Memory B cell (primary cell): ENCODE measurements around the gene GRK2.
"Not testable (repeated sequence)": the region's sequence is repeated elsewhere in the genome, so short reads cannot be mapped to it uniquely, and the experiment has no call there.

Source experiments
- ATAC-seq: fragments of 150-1000 bp; cut with Tn5 transposase; 2 replicates; pipeline ENCODE4 v1.10.0; 2021; ENCODE audit warnings: low read depth, mild to moderate bottlenecking, moderate library complexity
- DNase-seq, 2 donors: peaks; one replicate each; pipeline ENCODE4 v3.0.0; 2022; ENCODE audit warnings: low spot score in 2 of 2
- H3K27ac Mint-ChIP-seq: one replicate; pipeline ENCODE4 v1.8.0; 2022; ENCODE audit warnings: mild to moderate bottlenecking, moderate library complexity, mixed read lengths
- H3K27me3 Mint-ChIP-seq: one replicate; pipeline ENCODE4 v1.8.0; 2022; ENCODE audit warnings: mixed read lengths
- H3K36me3 Mint-ChIP-seq: one replicate; pipeline ENCODE4 v1.8.0; 2022; ENCODE audit warnings: mild to moderate bottlenecking, mixed read lengths
- H3K4me1 Mint-ChIP-seq: one replicate; pipeline ENCODE4 v1.8.0; 2022; ENCODE audit warnings: mixed read lengths
- H3K4me3 Mint-ChIP-seq: one replicate; pipeline ENCODE4 v1.8.0; 2022; ENCODE audit warnings: mild to moderate bottlenecking, moderate library complexity, mixed read lengths
- H3K9me3 Mint-ChIP-seq: one replicate; pipeline ENCODE4 v1.8.0; 2022; ENCODE audit warnings: mixed read lengths

The GRK2 gene

GRCh38 chr11:67266449-67267187 lies at the start of gene GRK2:
GRK2 (plus strand) TSS chr11:67266473; CDS start chr11:67266700, 227 bp downstream.
- Mint-ChIP-seq H3K27me3 (peaks cover 3% of the 10 kb centered on the region), H3K9me3 (no peaks in the 10 kb centered on the region), H3K4me3 (peak within 1 kb of the TSS; percentile 95), H3K27ac (peak within 1 kb of the TSS; percentile 95), H3K4me1 (peaks cover 49% of the 10 kb centered on the region), H3K36me3 (peaks cover 22% of the 10 kb centered on the region)
- peak; percentile 50 for ATAC-seq
- no peak for DNase-seq

- DNase-seq (no peak), ATAC-seq (no peak)
- H3K9me3 Mint-ChIP-seq = no peaks in the 10 kb centered on the region
- peaks cover 2% of the 10 kb centered on the region for H3K4me1 Mint-ChIP-seq
- peaks cover 12% of the 10 kb centered on the region for H3K36me3 Mint-ChIP-seq
- H3K4me3 Mint-ChIP-seq = no peak overlapping the region
- no peak overlapping the region for H3K27ac Mint-ChIP-seq
- H3K27me3 Mint-ChIP-seq = no peaks in the 10 kb centered on the region
Observed at GRCh38 chr11:67227726-67228125, 38.5 kb upstream of the GRK2 start.

DNA sequence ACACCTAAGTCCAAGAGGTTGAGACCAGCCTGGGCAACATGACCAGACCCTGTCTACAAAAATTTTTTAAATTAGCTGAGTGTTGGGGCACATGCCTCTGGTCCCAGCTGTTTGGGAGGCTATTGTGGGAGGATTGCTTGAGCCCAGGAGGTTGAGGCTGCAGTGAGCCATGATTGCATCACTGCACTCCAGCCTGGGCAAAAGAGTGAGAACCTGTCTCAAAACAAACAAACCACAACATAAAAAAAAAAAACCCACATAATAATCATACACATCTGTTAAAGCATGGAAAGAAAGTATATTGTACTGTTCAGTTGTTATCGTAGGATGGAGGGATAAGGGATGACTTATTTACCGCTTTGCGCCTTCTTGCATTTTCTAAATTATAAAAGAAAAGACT lies 35.9 kb upstream of the GRK2 start:
- Mint-ChIP-seq H3K36me3 (peaks cover 16% of the 10 kb centered on the region), H3K4me3 (no peak overlapping the region), H3K27me3 (no peaks in the 10 kb centered on the region), H3K4me1 (peaks cover 11% of the 10 kb centered on the region), H3K9me3 (no peaks in the 10 kb centered on the region), H3K27ac (no peak overlapping the region)
- ATAC-seq (no peak), DNase-seq (no peak)

- Mint-ChIP-seq H3K27ac (no peak overlapping the region), H3K4me3 (no peak overlapping the region), H3K9me3 (no peaks in the 10 kb centered on the region), H3K36me3 (peaks cover 17% of the 10 kb centered on the region), H3K4me1 (peaks cover 12% of the 10 kb centered on the region), H3K27me3 (no peaks in the 10 kb centered on the region)
- ATAC-seq (no peak), DNase-seq (no peak)
Observed at GRCh38 chr11:67230886-67231285, 35.4 kb upstream of the GRK2 start.

GRCh38 chr11:67233584-67234190 lies 32.6 kb upstream of the GRK2 start:
- H3K4me3 Mint-ChIP-seq = no peak overlapping the region
- peaks cover 12% of the 10 kb centered on the region for H3K36me3 Mint-ChIP-seq
- no peak for DNase-seq
- H3K9me3 Mint-ChIP-seq = no peaks in the 10 kb centered on the region
- peak; percentile 85 for ATAC-seq
- H3K27ac Mint-ChIP-seq = peak overlapping the region; percentile 84
- no peaks in the 10 kb centered on the region for H3K27me3 Mint-ChIP-seq
- peaks cover 13% of the 10 kb centered on the region for H3K4me1 Mint-ChIP-seq

DNA sequence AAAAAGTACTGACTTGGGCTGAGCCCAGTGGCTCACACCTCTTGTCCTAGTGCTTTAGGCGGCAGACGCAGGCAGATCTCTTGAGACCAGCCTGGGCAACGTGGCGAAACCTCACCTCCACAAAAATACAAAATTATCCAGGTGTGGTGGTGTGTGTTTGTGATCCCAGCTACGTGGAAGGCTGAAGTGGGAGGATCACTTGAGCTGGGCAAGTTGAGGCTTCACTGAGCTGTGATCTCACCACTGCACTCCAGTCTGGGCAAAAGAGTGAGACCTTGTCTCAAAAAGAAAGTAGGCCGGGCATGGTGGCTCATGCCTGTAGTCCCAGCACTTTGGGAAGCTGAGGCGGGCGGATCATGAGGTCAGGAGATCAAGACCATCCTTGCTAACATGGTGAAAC lies 31.7 kb upstream of the GRK2 start:
- not testable (repeated sequence) for ATAC-seq, DNase-seq, H3K9me3 Mint-ChIP-seq, H3K4me3 Mint-ChIP-seq, H3K27me3 Mint-ChIP-seq
- Mint-ChIP-seq H3K27ac (peak overlapping the region; percentile 84), H3K4me1 (peaks cover 22% of the 10 kb centered on the region), H3K36me3 (peaks cover 12% of the 10 kb centered on the region)

GRCh38 chr11:67237574-67237973 lies 28.7 kb upstream of the GRK2 start:
- DNase-seq = no peak
- Mint-ChIP-seq H3K27me3 (no peaks in the 10 kb centered on the region), H3K9me3 (no peaks in the 10 kb centered on the region), H3K4me1 (peaks cover 38% of the 10 kb centered on the region), H3K36me3 (peaks cover 17% of the 10 kb centered on the region), H3K27ac (no peak overlapping the region), H3K4me3 (no peak overlapping the region)
- ATAC-seq = no peak

DNA sequence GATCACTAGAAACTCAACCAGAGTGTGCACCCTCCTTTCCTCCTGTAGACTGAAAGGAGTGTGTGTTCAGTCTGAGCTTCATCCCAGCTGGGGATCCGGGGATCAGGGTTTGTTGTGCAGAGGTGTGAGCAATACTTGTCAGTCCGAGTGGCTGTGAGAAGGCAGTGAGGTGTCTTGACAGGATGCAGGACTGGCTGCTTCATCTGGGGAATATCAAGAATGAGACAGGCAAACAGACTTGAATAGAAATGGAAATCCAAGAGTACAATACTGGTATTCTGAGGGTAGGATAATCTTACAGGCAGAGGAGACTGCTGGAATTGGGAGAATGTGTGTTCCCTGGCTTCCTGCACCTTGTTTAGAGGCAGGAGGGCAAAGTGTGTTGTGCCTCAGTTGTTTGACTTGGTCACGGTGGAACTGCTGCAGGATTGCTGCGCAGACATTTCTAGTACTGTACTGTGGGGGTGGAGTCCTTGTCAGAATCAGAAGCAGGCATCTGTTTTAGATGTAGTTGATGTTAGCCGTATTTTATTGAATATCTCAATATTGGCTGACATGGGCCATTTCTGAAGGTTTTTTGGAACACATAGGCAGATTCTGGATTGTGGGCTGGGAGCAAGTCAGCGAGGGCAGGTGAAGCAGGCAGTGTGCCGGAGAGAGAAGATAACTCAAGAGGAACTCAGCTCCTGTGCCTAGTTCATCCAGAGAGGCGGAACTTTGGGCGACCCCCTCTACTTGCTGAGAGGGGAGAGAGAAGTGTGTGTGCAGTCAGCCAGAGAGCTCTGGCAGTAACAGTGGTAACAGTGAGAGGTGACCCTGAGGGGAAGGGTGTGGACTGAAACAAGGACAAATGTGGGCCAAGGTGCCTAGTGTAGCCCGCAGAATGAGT lies 27.1 kb upstream of the GRK2 start:
- DNase-seq (no peak), ATAC-seq (no peak)
- Mint-ChIP-seq H3K4me1 (peaks cover 41% of the 10 kb centered on the region), H3K9me3 (no peaks in the 10 kb centered on the region), H3K4me3 (peak overlapping the region; percentile 99), H3K27me3 (no peaks in the 10 kb centered on the region), H3K27ac (peak overlapping the region; percentile 99), H3K36me3 (peaks cover 26% of the 10 kb centered on the region)

GRCh38 chr11:67239783-67240575 lies 26.3 kb upstream of the GRK2 start:
- peak overlapping the region; percentile 99 for H3K27ac Mint-ChIP-seq
- H3K4me1 Mint-ChIP-seq = peaks cover 40% of the 10 kb centered on the region
- ATAC-seq (peak; percentile 83), DNase-seq (peak; percentile 85 to 92)
- peak overlapping the region; percentile 99 for H3K4me3 Mint-ChIP-seq
- H3K36me3 Mint-ChIP-seq = peaks cover 27% of the 10 kb centered on the region
- H3K27me3 Mint-ChIP-seq = no peaks in the 10 kb centered on the region
- no peaks in the 10 kb centered on the region for H3K9me3 Mint-ChIP-seq

GRCh38 chr11:67240576-67241389 lies 25.5 kb upstream of the GRK2 start:
- Mint-ChIP-seq H3K9me3 (no peaks in the 10 kb centered on the region), H3K27ac (peak overlapping the region; percentile 99), H3K4me3 (peak overlapping the region; percentile 99), H3K4me1 (peaks cover 42% of the 10 kb centered on the region), H3K27me3 (no peaks in the 10 kb centered on the region), H3K36me3 (peaks cover 34% of the 10 kb centered on the region)
- peak; percentile 73 to 78 for DNase-seq
- ATAC-seq = peak; percentile 50

DNA sequence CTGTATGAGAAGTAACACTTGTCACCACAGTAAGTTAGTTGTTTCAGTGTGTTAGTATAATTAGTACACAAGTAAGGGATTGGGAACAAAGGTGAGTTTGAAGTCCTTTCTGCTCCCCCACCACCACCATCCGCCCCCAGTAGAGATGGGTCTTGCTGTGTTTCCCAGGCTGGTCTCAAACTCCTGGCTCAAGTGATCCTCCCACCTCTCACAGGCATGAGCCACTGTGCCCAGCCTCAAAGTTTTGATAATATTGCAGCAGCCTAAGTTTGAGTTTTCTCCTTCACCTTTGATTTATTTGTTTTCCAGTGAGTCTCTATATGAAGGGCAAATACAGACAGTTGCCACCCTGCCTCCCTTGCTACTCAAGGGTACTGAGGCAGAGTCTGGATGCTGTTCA lies 23.7 kb upstream of the GRK2 start:
- Mint-ChIP-seq H3K36me3 (peaks cover 39% of the 10 kb centered on the region), H3K27ac (peak overlapping the region; percentile 99), H3K4me3 (peak overlapping the region; percentile 99), H3K9me3 (no peaks in the 10 kb centered on the region), H3K4me1 (peaks cover 41% of the 10 kb centered on the region), H3K27me3 (no peaks in the 10 kb centered on the region)
- no peak for ATAC-seq
- no peak for DNase-seq

DNA sequence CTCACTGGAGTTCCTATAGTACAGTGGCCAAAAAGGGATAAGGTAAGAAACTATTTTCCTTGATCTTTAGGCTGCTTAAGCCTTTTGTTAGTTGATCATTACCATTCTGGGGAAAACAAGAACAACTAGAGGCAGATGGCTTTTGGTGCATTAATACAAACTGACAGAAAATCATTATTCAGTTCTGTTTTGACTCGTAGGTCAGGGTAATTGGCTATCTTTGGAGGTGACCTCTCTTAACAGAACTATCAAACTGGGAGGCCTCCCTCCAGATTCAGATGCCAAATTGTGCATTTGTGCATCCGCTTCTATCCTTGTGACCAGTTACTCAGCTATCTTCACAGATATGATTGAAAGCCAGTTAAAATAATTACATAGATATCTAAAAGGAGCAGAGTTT lies 23.2 kb upstream of the GRK2 start:
- no peak for ATAC-seq

GRCh38 chr11:67245046-67245445 lies 21.2 kb upstream of the GRK2 start:
- Mint-ChIP-seq H3K9me3 (no peaks in the 10 kb centered on the region), H3K27ac (peak overlapping the region; percentile 33), H3K4me3 (no peak overlapping the region), H3K36me3 (peaks cover 56% of the 10 kb centered on the region), H3K27me3 (no peaks in the 10 kb centered on the region), H3K4me1 (peaks cover 30% of the 10 kb centered on the region)
- DNase-seq = no peak
- ATAC-seq = no peak

More for the DNA sequence above, 23.2 kb upstream of the GRK2 start:
- Mint-ChIP-seq H3K4me1 (peaks cover 41% of the 10 kb centered on the region), H3K4me3 (peak overlapping the region; percentile 99), H3K27ac (peak overlapping the region; percentile 99), H3K9me3 (no peaks in the 10 kb centered on the region), H3K27me3 (no peaks in the 10 kb centered on the region), H3K36me3 (peaks cover 42% of the 10 kb centered on the region)
- DNase-seq = no peak
